Measurements from ENCODE around the gene CFAP54.

GRCh38 chr12:96473394-96474093 is 15.8 kb upstream of the CFAP54 start:
- TF ChIP-seq CTCF (IDR thresholded peaks at IDR 0.05; ENCODE audit: low read length) (no peak), EZH2 (IDR thresholded peaks at IDR 0.05; ENCODE audit: borderline replicate concordance, low read length) (no peak)

All from OCI-LY1 (cell line).